Stimulated activated naive CD8-positive, alpha-beta T cell treated with anti-CD3 and anti-CD28 coated beads, Interleukin-15, Interleukin-2, amounts not matched to agents 100 ng/mL and 50 ng/mL, for 24 hours (primary cell): ENCODE results near the gene RGL3.
"Not testable (repeated sequence)": the region's sequence is repeated elsewhere in the genome, so short reads cannot be mapped to it uniquely, and the experiment has no call there.

ENCODE experiments used
- H3K27ac Mint-ChIP-seq: one replicate; pipeline ENCODE4 v1.8.0; 2021; ENCODE audit warnings: mild to moderate bottlenecking, mixed read lengths
- H3K27me3 Mint-ChIP-seq: one replicate; pipeline ENCODE4 v1.8.0; 2021; ENCODE audit warnings: mixed read lengths
- H3K36me3 Mint-ChIP-seq: one replicate; pipeline ENCODE4 v1.8.0; 2021; ENCODE audit warnings: low read depth, mixed read lengths
- H3K4me1 Mint-ChIP-seq: one replicate; pipeline ENCODE4 v1.8.0; 2021; ENCODE audit warnings: low read depth, mixed read lengths
- H3K4me3 Mint-ChIP-seq: one replicate; pipeline ENCODE4 v1.8.0; 2021; ENCODE audit warnings: mild to moderate bottlenecking, mixed read lengths
- H3K9me3 Mint-ChIP-seq: one replicate; pipeline ENCODE4 v1.8.0; 2021; ENCODE audit warnings: mixed read lengths

RGL3 gene

DNA sequence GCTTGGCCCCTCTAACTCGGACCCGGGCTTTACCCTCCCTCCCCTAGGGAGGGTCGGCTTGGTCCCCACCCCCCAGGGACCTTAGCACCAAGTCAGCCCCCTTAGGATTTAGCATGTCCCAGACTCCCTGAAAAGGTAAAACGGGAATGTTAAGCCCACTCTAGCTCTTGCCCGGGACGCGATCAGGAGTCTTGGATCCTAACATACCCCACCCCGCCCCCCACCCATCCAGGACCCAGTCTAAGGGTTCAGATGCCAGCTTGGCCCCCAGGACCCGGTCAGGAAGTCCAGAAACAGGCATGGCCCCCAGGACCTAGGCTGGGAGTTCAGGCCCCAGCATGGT lies 35.4 kb downstream of the RGL3 start:
- Mint-ChIP-seq H3K36me3 (no peaks in the 10 kb centered on the region), H3K4me3 (no peak overlapping the region), H3K4me1 (peaks cover 28% of the 10 kb centered on the region), H3K27ac (no peak overlapping the region), H3K9me3 (no peaks in the 10 kb centered on the region), H3K27me3 (peaks cover 9% of the 10 kb centered on the region)

DNA sequence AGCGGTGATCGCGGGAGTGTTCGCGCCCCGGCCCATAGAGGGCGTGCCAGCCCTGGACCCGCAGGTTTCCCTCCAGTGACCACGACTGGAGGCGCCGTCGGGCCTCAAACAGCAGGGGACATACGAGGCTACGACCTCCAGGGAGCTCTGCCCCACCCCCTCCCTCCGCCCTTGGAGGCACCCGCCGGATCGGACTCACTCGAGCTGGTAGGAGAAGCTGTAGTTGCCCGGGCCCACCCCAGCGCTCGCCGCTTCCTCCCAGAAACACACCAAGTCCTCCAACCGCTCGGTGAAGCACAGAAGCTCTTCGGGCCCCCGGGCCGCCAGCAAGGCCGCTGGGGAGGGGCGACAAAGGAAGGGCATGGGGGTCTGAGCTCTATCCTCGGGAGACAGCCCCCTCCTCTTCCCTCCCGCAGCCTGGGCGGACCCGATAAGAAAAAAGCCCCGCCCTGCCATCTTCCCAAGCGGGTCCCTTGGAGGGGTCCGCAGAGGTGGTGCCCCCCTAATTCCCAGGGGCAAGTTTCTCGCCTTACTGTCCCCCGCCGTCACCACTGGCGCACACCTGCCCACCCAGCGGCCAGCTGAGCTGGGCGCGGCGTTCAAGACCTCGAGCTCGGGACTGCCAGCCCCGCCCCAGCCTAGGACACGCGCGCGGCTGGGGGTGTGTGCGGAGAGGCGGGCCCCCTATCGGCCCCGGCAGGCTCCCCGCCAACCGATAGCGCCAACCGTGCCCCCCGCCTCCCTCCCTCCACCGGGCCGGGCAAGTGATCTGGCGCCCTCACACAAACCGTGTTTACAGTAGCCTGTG lies 36.0 kb downstream of the RGL3 start:
- Mint-ChIP-seq H3K9me3 (no peaks in the 10 kb centered on the region), H3K4me1 (peaks cover 34% of the 10 kb centered on the region), H3K27me3 (peaks cover 9% of the 10 kb centered on the region), H3K4me3 (peak overlapping the region; percentile 70), H3K36me3 (no peaks in the 10 kb centered on the region), H3K27ac (peak overlapping the region; percentile 63)

DNA sequence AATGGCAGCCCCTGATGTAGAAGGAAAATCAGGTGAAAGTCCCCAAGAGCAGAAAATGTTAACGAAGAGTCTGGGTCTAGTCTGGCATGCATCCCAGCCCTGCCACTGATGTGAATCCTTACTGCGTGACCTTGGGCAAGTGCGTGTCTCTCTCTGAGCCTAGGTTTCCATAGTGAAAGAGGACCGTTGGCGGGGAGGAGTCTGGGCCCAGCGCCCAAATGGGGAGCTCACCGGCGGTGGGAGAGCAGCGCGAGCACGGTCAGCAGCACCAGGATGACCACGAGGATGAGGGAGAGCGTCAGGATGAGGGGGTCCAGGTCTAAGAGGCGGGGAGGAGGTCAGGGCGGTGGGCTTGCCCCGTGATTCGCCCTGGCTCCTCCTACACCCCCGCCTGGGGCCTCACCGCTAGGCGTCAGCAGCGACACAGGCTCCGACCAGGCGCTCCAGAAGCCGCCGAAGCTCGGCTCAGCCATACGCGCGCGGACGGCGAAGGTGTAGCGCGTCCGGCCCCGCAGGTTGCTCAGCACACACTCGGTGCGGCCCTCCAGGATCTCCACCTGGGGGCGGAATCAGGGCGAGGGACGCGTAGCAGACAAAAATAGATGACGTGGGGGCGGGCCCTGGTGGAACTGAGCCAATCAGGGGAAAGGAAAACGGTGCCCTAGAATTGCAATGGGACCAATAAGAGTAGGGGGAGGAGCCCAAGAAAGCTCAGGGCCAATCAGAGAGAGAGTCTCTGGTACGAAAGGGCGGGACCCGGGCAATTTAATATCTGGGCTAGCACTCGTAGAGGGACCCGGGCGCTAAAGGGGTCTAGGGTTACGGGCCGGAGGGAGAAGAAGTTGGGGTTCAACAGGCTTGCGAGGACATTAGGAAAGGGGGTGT lies 38.2 kb downstream of the RGL3 start:
- Mint-ChIP-seq H3K27me3 (peaks cover 9% of the 10 kb centered on the region), H3K36me3 (peaks cover 10% of the 10 kb centered on the region)

DNA sequence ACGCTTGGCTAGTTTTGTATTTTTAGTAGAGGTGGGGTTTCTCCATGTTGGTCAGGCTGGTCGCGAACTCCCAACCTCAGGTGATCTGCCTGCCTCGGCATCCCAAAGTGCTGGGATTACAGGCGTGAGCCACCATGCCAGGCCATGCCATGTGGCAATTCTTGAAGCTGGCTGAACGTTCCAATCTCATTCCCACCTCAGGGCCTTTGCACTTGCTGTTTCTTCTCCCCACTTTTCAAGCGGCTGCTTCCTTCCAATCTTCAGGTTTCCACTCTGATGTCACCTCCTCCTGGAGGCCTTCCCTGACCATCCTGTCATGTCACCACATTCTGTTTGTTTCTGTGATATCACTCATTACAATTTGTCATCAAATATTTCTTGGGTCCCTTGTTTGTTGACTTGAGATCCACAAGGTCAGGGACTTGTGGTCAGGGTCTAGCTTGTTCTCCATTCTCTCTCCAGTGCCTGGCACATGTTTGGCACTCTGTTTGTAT lies 39.2 kb downstream of the RGL3 start:
- Mint-ChIP-seq H3K27me3 (peaks cover 9% of the 10 kb centered on the region), H3K27ac (peak overlapping the region; percentile 94), H3K4me1 (peaks cover 59% of the 10 kb centered on the region)

More for the DNA sequence above, 38.2 kb downstream of the RGL3 start:
- Mint-ChIP-seq H3K27ac (peak overlapping the region; percentile 94), H3K9me3 (no peaks in the 10 kb centered on the region), H3K4me1 (peaks cover 54% of the 10 kb centered on the region), H3K4me3 (peak overlapping the region; percentile 85)

DNA sequence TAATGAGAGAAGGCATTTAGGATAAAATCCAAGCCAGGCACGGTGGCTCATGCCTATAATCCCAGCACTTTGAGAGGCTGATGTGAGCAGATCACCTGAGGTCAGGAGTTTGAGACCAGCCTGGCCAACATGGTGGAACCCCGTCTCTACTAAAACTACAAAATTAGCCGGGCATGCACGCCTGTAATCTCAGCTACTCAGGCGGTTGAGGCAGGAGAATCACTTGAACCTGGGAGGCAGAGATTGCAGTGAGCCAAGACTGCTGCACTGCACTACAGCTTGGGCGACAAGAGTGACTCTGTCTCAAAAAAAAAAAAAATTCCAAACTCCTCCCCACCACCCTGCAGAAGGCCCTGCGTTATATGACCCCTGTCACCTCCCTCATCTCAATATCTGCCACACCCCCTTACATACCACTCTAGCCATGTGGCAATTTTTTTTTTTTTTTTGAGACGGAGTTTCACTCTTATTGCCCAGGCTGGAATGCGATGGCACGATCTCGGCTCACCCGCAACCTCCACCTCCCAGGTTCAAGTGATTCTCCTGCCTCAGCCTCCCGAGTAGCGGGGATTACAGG lies 39.8 kb downstream of the RGL3 start:
- H3K9me3 Mint-ChIP-seq, H3K27ac Mint-ChIP-seq, H3K4me3 Mint-ChIP-seq, H3K27me3 Mint-ChIP-seq: not testable (repeated sequence)
- peaks cover 59% of the 10 kb centered on the region for H3K4me1 Mint-ChIP-seq
- H3K36me3 Mint-ChIP-seq = peaks cover 10% of the 10 kb centered on the region

More for the DNA sequence above, 39.2 kb downstream of the RGL3 start:
- H3K9me3 Mint-ChIP-seq = no peaks in the 10 kb centered on the region
- peak overlapping the region; percentile 85 for H3K4me3 Mint-ChIP-seq
- peaks cover 10% of the 10 kb centered on the region for H3K36me3 Mint-ChIP-seq

DNA sequence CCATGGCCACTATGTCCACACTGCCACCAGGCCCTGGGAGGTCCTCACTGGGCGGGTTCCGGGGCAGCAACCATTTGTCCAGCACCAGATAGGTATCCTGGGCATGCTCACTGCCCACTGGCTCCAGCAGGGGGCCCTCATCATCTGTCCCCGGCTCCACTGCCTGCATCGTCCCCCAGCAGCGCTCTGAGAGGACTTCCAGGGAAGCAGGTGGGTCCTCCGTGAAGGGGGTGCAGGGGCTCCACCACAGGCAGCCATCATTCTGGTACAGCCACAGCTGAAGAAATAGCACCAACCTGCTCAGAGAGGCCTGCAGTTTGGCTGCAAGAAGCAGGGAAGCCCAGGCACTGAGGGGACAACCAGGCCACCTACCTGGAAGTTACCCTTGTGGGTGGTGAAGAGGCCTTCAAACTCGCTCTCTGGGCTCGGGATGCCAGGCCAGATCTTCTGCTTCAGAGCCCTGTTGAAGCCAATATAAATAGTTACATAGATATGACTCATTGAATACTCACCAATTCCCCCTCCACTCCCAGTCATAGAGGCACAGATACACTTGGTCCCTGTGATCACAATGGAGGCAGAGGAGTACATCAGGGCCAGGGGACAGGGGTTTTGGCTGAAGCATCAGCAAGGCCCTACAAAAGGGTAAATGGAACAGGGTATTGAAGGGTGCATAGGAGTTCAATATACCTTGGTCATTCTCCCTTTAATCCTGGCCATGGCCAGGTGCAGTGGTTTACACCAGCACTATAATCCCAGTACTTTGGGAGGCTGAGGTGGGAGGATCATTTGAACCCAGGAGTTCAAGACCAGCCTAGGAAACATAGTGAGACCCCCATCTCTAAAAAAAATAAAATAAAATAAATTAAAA lies 40.6 kb downstream of the RGL3 start:
- Mint-ChIP-seq H3K9me3 (no peaks in the 10 kb centered on the region), H3K4me3 (no peak overlapping the region), H3K36me3 (peaks cover 10% of the 10 kb centered on the region), H3K27ac (no peak overlapping the region), H3K27me3 (peaks cover 3% of the 10 kb centered on the region), H3K4me1 (peaks cover 59% of the 10 kb centered on the region)

DNA sequence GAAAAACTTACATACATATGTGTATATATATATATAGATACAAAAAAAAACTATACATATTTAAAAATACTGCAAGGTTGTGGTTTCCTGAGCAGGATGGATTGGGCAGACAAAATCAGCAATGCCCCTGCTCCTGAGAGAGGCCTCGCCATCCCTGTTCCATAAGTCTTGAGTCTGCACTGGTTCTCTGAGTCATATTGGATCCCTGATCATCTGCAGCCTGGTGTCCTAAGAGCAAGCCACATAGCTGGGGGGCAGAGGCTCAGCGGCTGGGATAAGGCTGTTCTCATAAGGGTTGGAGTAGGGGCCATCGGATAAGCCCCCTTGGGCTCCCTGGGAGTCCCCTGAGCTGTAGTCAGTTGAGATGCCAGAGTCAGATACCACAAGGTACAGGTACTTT lies 41.4 kb downstream of the RGL3 start:
- Mint-ChIP-seq H3K36me3 (peaks cover 10% of the 10 kb centered on the region), H3K4me3 (no peak overlapping the region), H3K27ac (no peak overlapping the region), H3K4me1 (peaks cover 61% of the 10 kb centered on the region), H3K27me3 (peaks cover 3% of the 10 kb centered on the region), H3K9me3 (no peaks in the 10 kb centered on the region)

DNA sequence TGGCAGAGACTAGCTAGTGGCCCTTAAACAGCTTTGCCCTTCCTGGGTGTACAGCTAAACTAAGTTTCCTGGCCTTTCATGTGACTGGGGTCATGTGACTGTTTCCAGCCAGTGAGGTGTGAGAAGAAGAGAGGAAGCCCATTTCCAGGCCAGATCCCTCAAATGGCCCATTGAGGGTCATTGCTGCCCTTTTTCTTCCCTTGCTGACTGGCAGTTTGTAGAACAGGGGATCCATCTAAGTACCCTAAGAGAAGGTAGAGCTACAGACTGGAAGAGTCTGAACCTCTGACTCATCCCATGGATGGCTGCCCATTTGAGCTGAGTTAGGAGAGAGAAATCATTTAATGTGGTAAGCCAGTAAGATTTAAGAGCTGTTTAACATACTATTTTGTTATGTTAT lies 41.9 kb downstream of the RGL3 start:
- peaks cover 10% of the 10 kb centered on the region for H3K36me3 Mint-ChIP-seq
- peak overlapping the region; percentile 84 for H3K27ac Mint-ChIP-seq
- H3K4me3 Mint-ChIP-seq = peak overlapping the region; percentile 44
- H3K27me3 Mint-ChIP-seq = no peaks in the 10 kb centered on the region
- no peaks in the 10 kb centered on the region for H3K9me3 Mint-ChIP-seq
- H3K4me1 Mint-ChIP-seq = peaks cover 58% of the 10 kb centered on the region

DNA sequence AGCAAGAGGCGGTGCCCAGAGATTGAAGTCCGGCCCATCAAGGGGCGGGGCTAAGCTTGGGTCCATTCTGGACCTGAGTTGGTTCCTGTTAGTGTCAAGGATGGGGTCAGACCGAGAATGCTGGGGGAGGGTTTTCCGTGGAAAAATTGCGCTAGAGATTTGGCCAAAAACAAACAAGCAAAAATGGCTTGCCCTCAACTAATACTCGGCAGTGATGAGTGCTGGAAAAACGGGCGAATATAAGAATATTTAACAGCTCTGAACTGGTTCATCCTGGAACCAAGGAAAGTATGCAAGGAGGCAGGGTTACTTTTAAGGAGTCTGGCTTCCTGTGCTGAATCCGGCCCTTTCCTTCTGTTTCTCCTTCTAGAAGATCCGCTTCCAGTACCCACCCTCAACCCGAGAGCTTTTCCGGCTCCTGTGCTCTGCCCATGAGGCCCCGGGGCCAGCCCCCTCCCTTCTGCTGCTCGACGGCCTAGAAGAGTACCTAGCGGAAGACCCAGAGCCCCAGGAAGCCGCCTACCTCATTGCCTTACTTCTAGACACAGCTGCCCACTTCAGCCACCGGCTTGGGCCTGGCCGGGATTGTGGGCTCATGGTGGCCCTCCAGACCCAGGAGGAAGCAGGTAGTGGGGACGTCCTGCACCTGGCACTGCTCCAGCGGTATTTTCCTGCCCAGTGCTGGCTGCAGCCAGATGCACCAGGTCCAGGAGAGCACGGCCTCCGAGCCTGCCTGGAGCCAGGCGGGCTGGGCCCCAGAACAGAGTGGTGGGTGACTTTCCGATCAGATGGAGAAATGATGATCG lies 43.8 kb downstream of the RGL3 start:
- H3K27me3 Mint-ChIP-seq = no peaks in the 10 kb centered on the region
- H3K27ac Mint-ChIP-seq = no peak overlapping the region
- no peak overlapping the region for H3K4me3 Mint-ChIP-seq
- H3K36me3 Mint-ChIP-seq = peaks cover 16% of the 10 kb centered on the region
- no peaks in the 10 kb centered on the region for H3K9me3 Mint-ChIP-seq
- peaks cover 44% of the 10 kb centered on the region for H3K4me1 Mint-ChIP-seq

DNA sequence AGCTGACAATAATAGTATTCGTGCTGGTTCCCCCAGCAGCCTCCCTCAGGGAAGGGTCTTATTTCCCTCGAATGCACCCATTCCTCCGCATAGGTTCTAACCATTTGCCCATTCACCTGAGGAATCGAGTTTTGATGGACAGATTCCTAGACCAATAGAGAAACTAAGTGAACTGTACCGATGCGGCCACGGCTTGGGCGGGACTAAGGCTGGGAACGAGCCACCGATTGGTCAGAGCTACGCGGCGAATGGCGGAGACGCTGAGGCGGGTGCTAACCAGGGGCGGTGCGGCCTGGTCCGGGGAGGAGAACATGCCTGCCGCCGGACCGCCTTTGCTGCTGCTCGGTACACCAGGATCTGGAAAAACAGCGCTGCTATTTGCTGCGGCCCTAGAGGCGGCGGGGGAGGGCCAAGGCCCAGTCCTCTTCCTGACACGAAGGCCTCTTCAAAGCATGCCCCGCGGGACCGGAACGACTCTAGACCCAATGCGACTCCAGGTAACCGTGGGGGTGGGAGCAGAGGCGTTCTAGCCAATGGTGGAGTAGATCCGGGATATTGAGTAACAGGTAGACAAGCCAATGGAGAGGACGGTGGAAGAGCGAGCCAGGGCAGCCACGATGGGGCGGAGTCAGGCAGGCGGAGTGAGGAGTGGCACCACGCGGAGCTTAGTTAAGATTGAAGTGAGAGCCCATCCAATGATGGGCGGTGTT lies 44.5 kb downstream of the RGL3 start, which contains the start of gene SWSAP1:
Gene SWSAP1, plus strand, starts transcription at position 234 of the 710 bp plus-strand sequence. Its CDS starts 15 bp downstream, at position 249.
- Mint-ChIP-seq H3K4me1 (peaks cover 37% of the 10 kb centered on the region), H3K4me3 (no peak within 1 kb of the TSS), H3K27me3 (no peaks in the 10 kb centered on the region), H3K9me3 (no peaks in the 10 kb centered on the region), H3K27ac (no peak within 1 kb of the TSS), H3K36me3 (peaks cover 18% of the 10 kb centered on the region)

DNA sequence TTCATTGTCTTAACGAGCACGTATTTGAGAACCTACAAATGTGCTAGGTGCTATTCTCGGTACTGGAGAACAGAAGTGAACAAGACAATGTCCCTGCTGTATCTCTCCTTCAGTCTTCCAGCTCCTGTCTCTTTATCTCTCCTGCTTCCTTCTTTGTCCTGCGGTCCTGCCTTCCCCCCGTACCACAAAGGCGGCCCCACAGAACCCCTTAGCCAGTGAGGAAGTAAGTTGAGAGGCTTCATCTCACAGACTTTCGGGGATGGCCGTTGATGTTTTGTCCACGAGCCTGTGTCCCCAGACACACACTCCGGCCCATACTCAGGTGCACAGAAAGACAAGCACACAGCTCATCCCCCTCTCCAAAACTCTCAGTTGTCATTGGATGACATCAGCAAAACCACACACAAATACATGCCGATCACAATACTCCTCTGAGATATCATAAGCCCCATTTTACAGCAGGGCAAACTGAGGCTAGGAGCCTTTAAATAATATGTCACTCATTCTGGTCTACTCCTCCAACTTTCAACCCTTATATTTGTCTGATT lies 45.2 kb downstream of the RGL3 start:
- H3K27ac Mint-ChIP-seq = no peak overlapping the region
- peaks cover 37% of the 10 kb centered on the region for H3K4me1 Mint-ChIP-seq
- no peaks in the 10 kb centered on the region for H3K27me3 Mint-ChIP-seq
- no peaks in the 10 kb centered on the region for H3K9me3 Mint-ChIP-seq
- H3K4me3 Mint-ChIP-seq = no peak overlapping the region
- H3K36me3 Mint-ChIP-seq = peaks cover 23% of the 10 kb centered on the region

DNA sequence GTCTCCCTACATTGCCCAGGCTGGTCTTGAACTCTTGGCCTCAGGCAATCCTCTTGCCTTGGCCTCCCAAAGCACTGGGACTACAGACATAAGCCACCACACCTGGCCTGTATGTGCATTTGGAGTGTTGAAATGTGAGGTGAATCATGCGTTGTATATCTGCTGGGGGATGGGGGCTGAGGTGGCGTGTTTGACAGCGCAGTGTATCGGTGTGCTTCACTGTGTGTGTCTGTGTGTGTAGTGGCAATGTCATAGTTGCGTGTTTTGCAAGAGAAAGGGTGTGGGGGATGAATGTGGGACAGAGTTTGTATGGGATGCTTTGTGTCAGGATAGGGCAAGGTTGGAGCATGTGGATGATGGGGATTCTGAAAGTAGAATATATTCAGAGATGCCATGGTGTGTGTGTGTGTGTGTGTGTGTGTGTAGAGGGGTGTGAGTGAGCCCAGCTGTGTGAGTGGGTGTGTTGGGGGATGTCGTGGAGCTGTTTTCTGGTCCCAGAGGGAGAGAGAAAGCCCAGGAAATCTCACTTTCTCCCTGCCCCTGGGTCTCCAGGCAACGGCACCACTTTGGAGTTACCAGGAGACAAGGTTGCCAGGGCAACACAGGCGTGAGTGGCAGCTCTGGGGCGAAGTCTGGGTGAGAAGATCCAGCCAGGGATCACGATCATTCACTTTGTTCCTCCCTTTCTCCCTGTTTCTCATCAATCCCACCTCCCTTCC lies 45.8 kb downstream of the RGL3 start:
- peaks cover 32% of the 10 kb centered on the region for H3K4me1 Mint-ChIP-seq
- no peaks in the 10 kb centered on the region for H3K27me3 Mint-ChIP-seq
- H3K27ac Mint-ChIP-seq = peak overlapping the region; percentile 10
- peak overlapping the region; percentile 20 for H3K4me3 Mint-ChIP-seq
- H3K36me3 Mint-ChIP-seq = peaks cover 23% of the 10 kb centered on the region
- no peaks in the 10 kb centered on the region for H3K9me3 Mint-ChIP-seq
